HepG2 (cell line): ENCODE results near the gene DGKG. TPM values are rescaled to one million over a fixed set of nuclear protein-coding genes. Genes with fewer than 3 reads are reported as not detected.

Experiments used
- ATAC-seq: fragments of 200-7000 bp; cut with Tn5 transposase; 3 replicates; pipeline ENCODE4 v1.9.1; 2020; ENCODE audit warnings: mild to moderate bottlenecking, moderate library complexity
- BruUV-seq: library from RNA; stranded (reverse); fragments of 400-500 nt; replicated peaks from 2 replicates; lab custom pipeline; 2021; lab: Mats Ljungman, UMichigan
- CTCF ChIA-PET: fragments of 300-600 bp; formaldehyde crosslinking; extraction: SDS; loops from one replicate; lab custom pipeline; 2021; ENCODE audit warnings: low total read pairs, inconsistent platforms, low intra/inter-chr PET ratio; lab: Yijun Ruan, JAX
- POLR2A ChIA-PET: fragments of 350-600 bp; sonication (Branson Sonifier 250); formaldehyde crosslinking; loops from one replicate; lab custom pipeline; 2020; ENCODE audit warnings: antibody characterized with exemption, inconsistent platforms; lab: Yijun Ruan, JAX
- DNase-seq: peaks from one replicate; pipeline ENCODE4 v3.0.0-alpha.2; 2015; ENCODE audit warnings: low spot score
- FAIRE-seq: peaks from 3 replicates; lab custom pipeline; 2011; peaks lifted over from hg19 to GRCh38; lab: Jason Lieb, UNC
- H2AFZ ChIP-seq: one replicate; pipeline ENCODE4 v1.6.1; 2011; ENCODE audit warnings: low read length, inconsistent platforms
- H3K27ac ChIP-seq: fragments of 300-600 bp; 3 replicates; pipeline ENCODE4 v1.8.0; 2011; ENCODE audit warnings: mixed run types, mild to moderate bottlenecking, mixed read lengths, low read length, inconsistent platforms; ENCODE audit not compliant: insufficient read depth; ENCODE audit errors: extremely low read length
- H3K27me3 ChIP-seq, 2 experiments: fragments of 200-600 bp in 1 of 2; 2 replicates in 1 of 2; 3 replicates in 1 of 2; pipeline versions ENCODE4 v1.6.0 to v1.8.0; 2011; ENCODE audit warnings: low read length in 2 of 2, mild to moderate bottlenecking in 2 of 2, moderate library complexity in 2 of 2, inconsistent platforms in 1 of 2; ENCODE audit not compliant: insufficient read depth in 2 of 2, control insufficient read depth in 1 of 2
- H3K36me3 ChIP-seq, 2 experiments: fragments of 200-600 bp in 1 of 2; replicated peaks in 1 of 2; 2 replicates in 1 of 2; 3 replicates in 1 of 2; pipeline versions ENCODE4 v1.5.1 to v1.8.0; 2011; ENCODE audit warnings: low read length in 2 of 2, inconsistent platforms in 1 of 2; ENCODE audit not compliant: insufficient read depth in 2 of 2, control insufficient read depth in 1 of 2
- H3K4me1 ChIP-seq: 2 replicates; pipeline ENCODE4 v1.5.1; 2012; ENCODE audit warnings: low read length, inconsistent platforms; ENCODE audit not compliant: insufficient read depth
- H3K4me2 ChIP-seq: 2 replicates; pipeline ENCODE4 v1.6.0; 2011; ENCODE audit warnings: low read depth, low read length, inconsistent platforms
- H3K4me3 ChIP-seq, 3 experiments: fragments of 200-600 bp in 1 of 3; sonication (generic), shearing (Covaris generic) in 1 of 3; replicated peaks in 1 of 3; 2 replicates each; pipeline ENCODE4 v1.5.1; 2011 to 2016; ENCODE audit warnings: low read length in 3 of 3, inconsistent platforms in 2 of 3, low read depth in 2 of 3, mild to moderate bottlenecking in 2 of 3, control low read depth in 1 of 3, mixed read lengths in 1 of 3; ENCODE audit not compliant: insufficient read depth in 1 of 3
- H3K79me2 ChIP-seq: one replicate; pipeline ENCODE4 v1.6.1; 2011; ENCODE audit warnings: low read length, inconsistent platforms; ENCODE audit not compliant: insufficient read depth
- H3K9ac ChIP-seq: 2 replicates; pipeline ENCODE4 v1.6.0; 2011; ENCODE audit warnings: mild to moderate bottlenecking, low read depth, low read length, inconsistent platforms; ENCODE audit not compliant: insufficient read depth
- H3K9me3 ChIP-seq: 2 replicates; pipeline ENCODE4 v1.5.1; 2012; ENCODE audit warnings: mild to moderate bottlenecking, low read length
- H4K20me1 ChIP-seq: 2 replicates; pipeline ENCODE4 v1.6.0; 2011; ENCODE audit warnings: inconsistent platforms, mild to moderate bottlenecking, low read length, moderate library complexity; ENCODE audit not compliant: insufficient read depth
- AGO2 ChIP-seq: fragments of 200-400 bp; formaldehyde crosslinking; optimal IDR thresholded peaks from 2 replicates; pipeline ENCODE3; 2017; ENCODE audit warnings: mild to moderate bottlenecking, low read depth, low read length, moderate library complexity
- EP300 ChIP-seq, 3 experiments: sonication (generic) in 1 of 3; formaldehyde crosslinking in 1 of 3; IDR thresholded peaks; 2 replicates each; pipeline versions ENCODE4 v1.5.1 to v1.6.1; 2011 to 2020; ENCODE audit warnings: low read depth in 2 of 3, low read length in 2 of 3, borderline replicate concordance in 1 of 3, improper control_type of control experiment in 1 of 3, mild to moderate bottlenecking in 1 of 3, missing genetic modification reagents in 1 of 3, moderate library complexity in 1 of 3
- FOXO1 ChIP-seq: sonication (generic); formaldehyde crosslinking; IDR thresholded peaks from 2 replicates; pipeline ENCODE4 v1.4.0; 2020; ENCODE audit warnings: missing genetic modification reagents
- GATAD2A ChIP-seq: IDR thresholded peaks from 2 replicates; pipeline ENCODE4 v1.6.1; 2016
- HDAC6 ChIP-seq: fragments of 200-600 bp; sonication (generic); IDR thresholded peaks from 2 replicates; pipeline ENCODE4 v1.7.0; 2017; ENCODE audit warnings: mild to moderate bottlenecking, antibody characterized with exemption, low read length, low read depth
- ISL2 ChIP-seq: sonication (generic); formaldehyde crosslinking; IDR thresholded peaks from 2 replicates; pipeline ENCODE4 v1.5.0; 2020; ENCODE audit warnings: missing genetic modification reagents
- KAT2B ChIP-seq: fragments of 150-350 bp; IDR thresholded peaks from 2 replicates; pipeline ENCODE4 v1.6.1; 2014; ENCODE audit warnings: low read depth, low read length, borderline replicate concordance
- NR2F2 ChIP-seq: IDR thresholded peaks from 2 replicates; pipeline ENCODE4 v1.6.1; 2012; ENCODE audit warnings: low read depth, inconsistent platforms, borderline replicate concordance
- ZFP82 ChIP-seq: sonication (generic); formaldehyde crosslinking; IDR thresholded peaks from 2 replicates; pipeline ENCODE4 v1.5.1; 2020; ENCODE audit warnings: mild to moderate bottlenecking, missing genetic modification reagents, borderline replicate concordance
- ZNF7 ChIP-seq: IDR thresholded peaks from 2 replicates; pipeline ENCODE4 v1.6.1; 2016; ENCODE audit warnings: missing biosample characterization, missing genetic modification reagents
- ZNF703 ChIP-seq: sonication (generic); formaldehyde crosslinking; IDR thresholded peaks from 2 replicates; pipeline ENCODE4 v1.5.1; 2020; ENCODE audit warnings: missing genetic modification reagents, mild to moderate bottlenecking, moderate library complexity, borderline replicate concordance
- ZNF780A ChIP-seq: sonication (generic); formaldehyde crosslinking; IDR thresholded peaks from 2 replicates; pipeline ENCODE4 v1.8.0; 2022; ENCODE audit warnings: mild to moderate bottlenecking, missing genetic modification reagents, moderate library complexity
- ZNF788 ChIP-seq: sonication (generic); formaldehyde crosslinking; IDR thresholded peaks from 2 replicates; pipeline ENCODE4 v1.5.0; 2020; ENCODE audit warnings: mild to moderate bottlenecking, missing genetic modification reagents, borderline replicate concordance
- WGBS: methylation state at CpG from one replicate; pipeline ENCODE4 v1.1.6; 2017; ENCODE audit warnings: low lambda C conversion rate; 5-methylcytosine and 5-hydroxymethylcytosine counted together
- in situ Hi-C: cut with HindIII; loops from 2 replicates; pipeline ENCODE4 v1.10.0; 2017; ENCODE audit warnings: low pct_unique_long_range_greater_than_20kb; ENCODE audit not compliant: extremely low pct_ligation_motif_present
- intact Hi-C: fragments of 100-400 bp; cut with micrococcal nuclease; formaldehyde crosslinking; loops from one replicate; pipeline ENCODE4 v1.10.0; 2022; ENCODE audit not compliant: unreplicated experiment
- polyA plus RNA-seq, 8 experiments: library from polyadenylated mRNA; depleted of rRNA in 3 of 8; stranded (reverse) in 7 of 8; unstranded in 1 of 8; fragments of >200 nt; fragmentation: Illumina TruSeq in 4 of 8; extraction: Trizol in 4 of 8; gene quantifications; 2 replicates each; pipeline versions ENCODE4 v1.2.1 to v1.2.3, GENCODE V29; 2011 to 2016; ENCODE audit warnings: low read depth in 4 of 8, missing spikeins in 1 of 8, mixed read lengths in 1 of 8; ENCODE audit not compliant: insufficient read depth in 1 of 8
- total RNA-seq, 5 experiments: library from RNA; depleted of rRNA; stranded (reverse); fragments of >200 nt; fragmentation: Illumina TruSeq; extraction: Trizol; gene quantifications; 2 replicates each; pipeline ENCODE4 v1.2.3, GENCODE V29; 2016; ENCODE audit warnings: low read depth in 1 of 5
- TF ChIP-seq, protein P1 (sequence below): sonication (generic); formaldehyde crosslinking; IDR thresholded peaks from 2 replicates; pipeline ENCODE4 v1.4.0; 2020; ENCODE audit warnings: mild to moderate bottlenecking, missing genetic modification reagents, borderline replicate concordance
- TF ChIP-seq, protein P2 (sequence below): sonication (generic); formaldehyde crosslinking; IDR thresholded peaks from 2 replicates; pipeline ENCODE4 v1.4.0; 2020; ENCODE audit warnings: missing genetic modification reagents, borderline replicate concordance
- TF ChIP-seq, protein P3 (sequence below): sonication (generic); formaldehyde crosslinking; IDR thresholded peaks from 2 replicates; pipeline ENCODE4 v1.4.0; 2020; ENCODE audit warnings: mild to moderate bottlenecking, missing genetic modification reagents

DGKG gene
- total and polyA plus RNA-seq, 2 of the 13 experiments (the other 11 are each of a cell fraction or from before 2014, with no cell fraction given) = 3.8 to 6.2 TPM

DNA sequence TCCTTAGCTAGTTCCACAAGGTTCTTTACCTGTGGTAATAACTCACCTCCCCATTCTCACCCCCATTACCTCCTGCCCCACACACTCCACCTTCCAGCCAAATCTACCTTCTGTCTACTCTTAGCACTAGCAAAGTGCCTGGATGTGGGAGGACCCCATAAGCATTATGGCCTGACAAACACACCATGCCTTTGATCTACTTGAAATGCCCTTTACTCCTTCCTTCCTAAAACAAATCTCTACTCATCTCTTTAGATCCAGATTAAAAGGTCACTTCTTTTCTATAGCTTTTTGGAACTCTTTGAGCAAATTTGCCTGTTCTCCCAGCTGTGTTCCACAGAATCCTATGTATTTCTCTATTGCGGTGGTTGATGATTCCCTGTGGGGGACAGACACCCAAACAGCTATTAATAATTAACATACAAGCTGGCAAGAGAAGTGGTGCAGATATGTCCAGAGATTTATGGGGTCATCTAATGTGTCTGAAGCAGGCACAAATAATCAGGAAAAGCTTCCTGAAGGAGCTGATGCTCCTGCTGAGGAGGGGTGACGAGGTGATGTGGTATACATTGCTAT is 34.0 kb downstream of the DGKG start:
- ATAC-seq (peak; percentile 91), DNase-seq (peak; percentile 70), FAIRE-seq (peak; percentile 40)
- CTCF ChIA-PET = no interaction called here
- Histone ChIP-seq H3K4me2 (peak overlapping the region; percentile 52; the same call in 1 of the 2 replicates), H3K9ac (no peak overlapping the region), H4K20me1 (no peaks in the 10 kb centered on the region), H3K36me3 (no peaks in the 10 kb centered on the region), H2AFZ (no peak overlapping the region), H3K9me3 (no peaks in the 10 kb centered on the region), H3K4me3 (no peak overlapping the region), H3K79me2 (no peaks in the 10 kb centered on the region), H3K27ac (peak overlapping the region; percentile 15), H3K4me1 (peaks cover 35% of the 10 kb centered on the region), H3K27me3 (no peaks in the 10 kb centered on the region)
- intact Hi-C loops = no loop called here
- no TSS peak for BruUV-seq
- in situ Hi-C loops = no loop called here
- 9% methylated on average over 2 of the region's 2 CpGs for WGBS
- POLR2A ChIA-PET = interaction anchor here (0.9 to 1.5 kb wide), 2 partner anchors 24 to 26 kb away, joined by 3 to 6 read pairs; no protein-coding TSS in a partner anchor
- TF ChIP-seq, protein P1, sequence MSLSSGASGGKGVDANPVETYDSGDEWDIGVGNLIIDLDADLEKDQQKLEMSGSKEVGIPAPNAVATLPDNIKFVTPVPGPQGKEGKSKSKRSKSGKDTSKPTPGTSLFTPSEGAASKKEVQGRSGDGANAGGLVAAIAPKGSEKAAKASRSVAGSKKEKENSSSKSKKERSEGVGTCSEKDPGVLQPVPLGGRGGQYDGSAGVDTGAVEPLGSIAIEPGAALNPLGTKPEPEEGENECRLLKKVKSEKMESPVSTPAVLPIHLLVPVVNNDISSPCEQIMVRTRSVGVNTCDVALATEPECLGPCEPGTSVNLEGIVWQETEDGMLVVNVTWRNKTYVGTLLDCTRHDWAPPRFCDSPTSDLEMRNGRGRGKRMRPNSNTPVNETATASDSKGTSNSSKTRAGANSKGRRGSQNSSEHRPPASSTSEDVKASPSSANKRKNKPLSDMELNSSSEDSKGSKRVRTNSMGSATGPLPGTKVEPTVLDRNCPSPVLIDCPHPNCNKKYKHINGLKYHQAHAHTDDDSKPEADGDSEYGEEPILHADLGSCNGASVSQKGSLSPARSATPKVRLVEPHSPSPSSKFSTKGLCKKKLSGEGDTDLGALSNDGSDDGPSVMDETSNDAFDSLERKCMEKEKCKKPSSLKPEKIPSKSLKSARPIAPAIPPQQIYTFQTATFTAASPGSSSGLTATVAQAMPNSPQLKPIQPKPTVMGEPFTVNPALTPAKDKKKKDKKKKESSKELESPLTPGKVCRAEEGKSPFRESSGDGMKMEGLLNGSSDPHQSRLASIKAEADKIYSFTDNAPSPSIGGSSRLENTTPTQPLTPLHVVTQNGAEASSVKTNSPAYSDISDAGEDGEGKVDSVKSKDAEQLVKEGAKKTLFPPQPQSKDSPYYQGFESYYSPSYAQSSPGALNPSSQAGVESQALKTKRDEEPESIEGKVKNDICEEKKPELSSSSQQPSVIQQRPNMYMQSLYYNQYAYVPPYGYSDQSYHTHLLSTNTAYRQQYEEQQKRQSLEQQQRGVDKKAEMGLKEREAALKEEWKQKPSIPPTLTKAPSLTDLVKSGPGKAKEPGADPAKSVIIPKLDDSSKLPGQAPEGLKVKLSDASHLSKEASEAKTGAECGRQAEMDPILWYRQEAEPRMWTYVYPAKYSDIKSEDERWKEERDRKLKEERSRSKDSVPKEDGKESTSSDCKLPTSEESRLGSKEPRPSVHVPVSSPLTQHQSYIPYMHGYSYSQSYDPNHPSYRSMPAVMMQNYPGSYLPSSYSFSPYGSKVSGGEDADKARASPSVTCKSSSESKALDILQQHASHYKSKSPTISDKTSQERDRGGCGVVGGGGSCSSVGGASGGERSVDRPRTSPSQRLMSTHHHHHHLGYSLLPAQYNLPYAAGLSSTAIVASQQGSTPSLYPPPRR = peak; percentile 60; the same call in 1 of the 2 replicates
- TF ChIP-seq, protein P2, sequence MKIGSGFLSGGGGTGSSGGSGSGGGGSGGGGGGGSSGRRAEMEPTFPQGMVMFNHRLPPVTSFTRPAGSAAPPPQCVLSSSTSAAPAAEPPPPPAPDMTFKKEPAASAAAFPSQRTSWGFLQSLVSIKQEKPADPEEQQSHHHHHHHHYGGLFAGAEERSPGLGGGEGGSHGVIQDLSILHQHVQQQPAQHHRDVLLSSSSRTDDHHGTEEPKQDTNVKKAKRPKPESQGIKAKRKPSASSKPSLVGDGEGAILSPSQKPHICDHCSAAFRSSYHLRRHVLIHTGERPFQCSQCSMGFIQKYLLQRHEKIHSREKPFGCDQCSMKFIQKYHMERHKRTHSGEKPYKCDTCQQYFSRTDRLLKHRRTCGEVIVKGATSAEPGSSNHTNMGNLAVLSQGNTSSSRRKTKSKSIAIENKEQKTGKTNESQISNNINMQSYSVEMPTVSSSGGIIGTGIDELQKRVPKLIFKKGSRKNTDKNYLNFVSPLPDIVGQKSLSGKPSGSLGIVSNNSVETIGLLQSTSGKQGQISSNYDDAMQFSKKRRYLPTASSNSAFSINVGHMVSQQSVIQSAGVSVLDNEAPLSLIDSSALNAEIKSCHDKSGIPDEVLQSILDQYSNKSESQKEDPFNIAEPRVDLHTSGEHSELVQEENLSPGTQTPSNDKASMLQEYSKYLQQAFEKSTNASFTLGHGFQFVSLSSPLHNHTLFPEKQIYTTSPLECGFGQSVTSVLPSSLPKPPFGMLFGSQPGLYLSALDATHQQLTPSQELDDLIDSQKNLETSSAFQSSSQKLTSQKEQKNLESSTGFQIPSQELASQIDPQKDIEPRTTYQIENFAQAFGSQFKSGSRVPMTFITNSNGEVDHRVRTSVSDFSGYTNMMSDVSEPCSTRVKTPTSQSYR (CRISPR knock-in tag) = no peak
- TF ChIP-seq ZNF703 (no peak), ZNF780A (CRISPR knock-in tag) (no peak), ZFP82 (CRISPR knock-in tag) (no peak), ISL2 (CRISPR knock-in tag) (peak; percentile 37; the same call in 1 of the 2 replicates), ZNF788 (CRISPR knock-in tag) (no peak), EP300 (IDR thresholded peaks at IDR 0.05; ENCODE audit: low read depth in 2 of 2, low read length in 2 of 2) (peak in 1 of 2 experiments; percentile 69; a peak in 2 of 4 replicates), EP300 (CRISPR knock-in tag; IDR thresholded peaks at IDR 0.05; ENCODE audit: borderline replicate concordance) (no peak), ZNF7 (no peak; the same call in 1 of the 2 replicates), FOXO1 (no peak), NR2F2 (peak; percentile 70; the same call in 1 of the 2 replicates), GATAD2A (CRISPR knock-in tag) (no peak), AGO2 (no peak), KAT2B (no peak), HDAC6 (no peak)
- TF ChIP-seq, protein P3, sequence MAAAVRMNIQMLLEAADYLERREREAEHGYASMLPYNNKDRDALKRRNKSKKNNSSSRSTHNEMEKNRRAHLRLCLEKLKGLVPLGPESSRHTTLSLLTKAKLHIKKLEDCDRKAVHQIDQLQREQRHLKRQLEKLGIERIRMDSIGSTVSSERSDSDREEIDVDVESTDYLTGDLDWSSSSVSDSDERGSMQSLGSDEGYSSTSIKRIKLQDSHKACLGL (CRISPR knock-in tag) = no peak
